GM19452 (cell line): Measurements from ENCODE around the gene SLC35A2.

Experiments used
- ATAC-seq: cut with Tn5 transposase; IDR thresholded peaks from one replicate; pipeline ENCODE4 v1.9.1; 2021; ENCODE audit not compliant: unreplicated experiment

Gene SLC35A2

DNA sequence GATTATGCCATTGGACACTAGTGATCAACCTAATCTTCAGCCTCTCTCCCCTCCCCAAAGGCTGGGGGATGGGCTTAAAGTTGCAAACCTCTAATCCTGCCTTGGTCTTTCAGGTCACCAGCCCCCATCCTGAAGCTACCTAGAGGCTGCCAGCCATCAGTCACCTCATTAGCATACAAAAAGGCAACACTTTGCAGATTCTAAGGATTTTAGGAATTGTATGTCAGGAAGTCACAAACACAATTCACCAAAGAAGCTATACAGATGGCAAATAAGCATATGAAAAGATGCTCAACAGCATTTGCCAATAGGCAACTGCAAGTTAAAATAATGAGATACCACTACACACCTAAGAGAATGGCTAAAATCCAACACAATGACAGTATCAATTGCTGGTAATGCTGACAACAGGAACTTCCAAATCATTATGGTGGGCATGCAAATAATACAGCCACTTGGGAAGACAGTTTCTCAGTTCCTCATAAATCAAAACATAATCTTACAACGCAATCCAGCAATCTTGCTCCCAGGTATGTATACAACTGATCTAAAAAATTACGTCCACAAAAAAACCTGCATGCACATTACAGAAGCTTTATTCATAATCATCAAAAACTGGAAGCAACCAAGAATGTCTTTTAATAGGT, 16.4 kb upstream of the SLC35A2 start:
- no peak for ATAC-seq

DNA sequence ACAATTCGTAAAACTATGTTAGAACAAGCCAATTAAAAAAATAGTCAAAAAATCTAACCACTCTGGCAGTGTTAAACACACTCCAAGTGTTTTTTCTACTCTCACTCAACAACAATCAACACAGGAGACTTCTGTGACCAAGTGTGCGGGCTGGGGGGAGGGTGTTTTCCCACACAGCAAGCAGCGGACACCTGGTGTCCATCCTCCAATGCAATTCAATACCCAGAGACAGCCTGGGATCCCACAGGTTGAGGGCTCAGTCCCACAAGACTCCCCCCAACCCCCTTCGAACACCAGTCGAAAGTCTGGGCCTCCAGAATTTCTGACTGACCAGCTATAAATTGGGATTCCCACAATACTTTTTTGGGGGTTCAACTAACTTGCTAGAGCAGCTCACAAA, 15.7 kb upstream of the SLC35A2 start:
- ATAC-seq = no peak

DNA sequence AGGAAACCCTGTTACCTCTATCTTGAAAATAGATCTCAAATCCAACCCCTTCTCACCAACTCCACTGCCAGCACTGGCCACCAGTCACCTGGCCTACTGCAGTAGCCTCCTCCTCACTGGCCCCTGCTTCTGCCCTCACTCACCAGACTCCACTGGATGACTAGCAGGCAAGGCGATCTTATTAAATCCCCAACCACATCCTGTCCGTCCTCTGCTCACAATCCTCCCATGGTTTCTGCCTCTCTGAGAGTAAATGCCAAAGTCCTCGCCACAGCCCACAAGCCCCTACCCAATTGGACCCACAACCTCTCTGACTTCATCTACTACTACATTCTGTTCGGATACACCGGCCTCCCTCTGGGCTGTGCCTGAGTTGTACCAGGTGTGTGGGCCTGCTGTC, 12.8 kb upstream of the SLC35A2 start:
- no peak for ATAC-seq

DNA sequence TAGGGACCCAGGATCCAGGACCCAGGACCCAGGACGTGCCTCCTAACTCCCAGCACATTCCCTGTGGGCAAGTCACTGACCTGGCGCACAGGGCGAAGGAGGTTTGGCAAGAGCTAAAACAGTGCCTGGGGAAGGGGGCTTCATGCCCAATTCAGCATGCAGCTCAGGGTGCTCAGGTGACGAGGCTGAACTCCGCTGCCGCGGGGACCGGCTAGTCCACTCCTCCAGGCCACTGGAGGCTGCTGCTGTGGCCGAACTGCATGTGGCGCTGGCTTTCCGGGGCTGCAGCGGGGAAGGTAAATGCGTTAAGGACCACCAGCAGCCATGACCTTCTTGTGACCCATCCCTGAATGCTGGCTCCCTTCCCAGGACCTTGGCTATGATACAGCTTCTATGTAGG, 12.3 kb upstream of the SLC35A2 start:
- ATAC-seq = no peak

DNA sequence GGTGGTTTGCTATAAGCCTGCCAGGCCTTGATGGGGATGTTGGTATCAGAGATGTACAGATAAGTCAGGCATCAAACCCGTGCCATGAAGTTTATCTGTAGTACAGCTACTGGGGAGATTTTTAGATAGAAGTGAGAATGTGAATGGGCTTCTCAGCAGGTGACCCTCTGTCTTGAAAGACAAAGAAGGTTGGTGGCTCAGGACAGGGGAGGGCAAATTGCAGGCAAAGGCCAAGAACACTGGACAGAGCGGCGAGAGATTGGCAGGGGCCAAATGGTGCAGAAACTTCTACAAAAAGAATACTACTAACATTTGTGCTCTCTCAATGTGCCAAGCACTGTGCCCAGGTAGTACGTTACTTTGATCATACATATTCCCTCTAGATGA, 9.3 kb upstream of the SLC35A2 start:
- ATAC-seq = no peak

DNA sequence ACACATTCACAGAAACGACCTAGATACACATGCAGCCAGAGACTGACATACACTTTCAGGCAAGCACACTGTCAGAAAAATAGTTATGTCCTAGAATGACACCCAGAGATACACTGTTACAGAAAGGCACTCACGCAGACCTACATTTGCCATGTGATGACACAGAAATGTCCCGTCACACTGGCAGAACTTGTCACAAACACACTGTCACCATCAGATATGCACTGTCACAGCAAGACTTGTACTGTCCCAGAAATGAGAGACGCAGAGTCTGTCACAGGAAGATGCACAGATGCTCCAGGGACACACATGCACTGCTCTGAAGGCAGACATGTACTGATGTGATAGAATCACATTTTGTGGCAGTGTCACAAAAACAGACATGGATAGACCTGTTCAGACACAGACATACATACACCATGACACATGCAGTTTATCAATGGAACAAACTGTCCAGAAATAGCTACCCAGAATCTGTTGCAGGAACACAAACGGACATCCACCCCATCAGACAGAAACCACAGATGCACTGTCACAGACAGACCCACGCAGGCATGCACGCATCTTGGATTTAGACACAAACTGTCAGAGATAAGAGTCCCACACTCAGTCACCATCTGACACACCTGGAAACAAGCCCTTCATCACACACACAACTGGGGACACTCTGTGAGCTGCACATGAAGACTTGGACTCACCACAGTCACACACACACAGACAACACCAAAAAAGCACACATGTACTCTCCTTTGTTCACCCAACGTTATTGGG, 8.7 kb upstream of the SLC35A2 start:
- ATAC-seq = no peak

DNA sequence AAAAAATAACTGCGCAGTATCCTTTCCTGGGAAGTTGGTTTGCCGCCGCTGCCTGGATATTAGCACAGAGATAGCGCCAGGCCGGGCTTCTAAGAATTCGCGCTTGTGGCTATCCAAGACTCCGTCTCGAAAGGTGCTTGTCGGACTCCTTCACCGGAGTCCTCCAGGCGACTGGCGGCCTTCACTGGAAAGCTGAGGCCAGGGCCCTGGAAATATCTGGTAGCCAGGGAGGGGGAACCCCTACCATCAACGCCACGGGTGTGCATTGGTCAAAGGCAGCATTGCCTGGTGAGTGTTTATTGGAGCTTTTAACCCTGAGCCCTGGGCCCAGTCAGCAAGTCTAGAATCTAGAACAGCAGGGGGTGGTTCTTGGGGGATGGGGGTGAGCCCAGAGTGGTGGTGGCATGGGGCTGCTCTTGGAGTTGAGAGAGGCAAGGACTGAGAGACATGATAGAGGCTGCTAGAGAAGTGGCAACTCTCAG, 8.0 kb upstream of the SLC35A2 start:
- no peak for ATAC-seq

DNA sequence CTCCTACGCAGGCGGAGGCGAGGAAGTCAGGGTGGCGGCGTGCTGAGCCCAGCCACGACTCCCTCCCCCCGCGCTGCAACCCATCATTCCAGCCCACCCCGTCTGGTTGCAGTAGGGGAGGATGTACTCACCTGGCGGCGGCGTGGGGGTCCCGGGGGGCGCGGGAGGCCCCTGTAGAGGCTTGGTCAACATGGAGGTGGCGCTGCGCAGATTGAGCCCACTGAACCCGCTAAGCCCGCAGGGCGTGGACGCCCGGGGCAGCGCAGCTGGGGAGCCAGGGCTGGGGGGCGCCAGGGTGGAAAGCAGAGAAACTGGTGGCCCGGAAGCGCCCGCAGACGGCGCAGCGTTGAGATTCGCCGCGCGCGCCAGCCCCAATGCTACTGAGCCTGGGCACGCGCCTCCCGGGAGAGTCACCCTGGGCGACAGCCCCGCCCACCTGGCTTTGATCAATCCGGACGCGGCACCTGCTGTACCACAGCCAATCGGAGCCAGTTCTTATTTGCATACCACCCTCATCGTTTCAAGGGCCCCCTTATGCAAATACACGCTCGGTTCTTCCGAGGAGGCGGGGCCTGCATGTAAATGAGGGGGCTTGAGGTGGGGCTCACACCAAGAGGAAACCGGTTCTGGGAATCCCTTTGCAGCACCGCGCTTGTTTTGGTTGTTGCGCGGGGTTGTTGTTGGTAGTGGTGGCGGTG, 7.3 kb upstream of the SLC35A2 start, which contains the start of gene PIM2:
Gene PIM2, minus strand, starts transcription at position 382 of the 698 bp plus-strand sequence. Its CDS starts 190 bp downstream, at position 192.
- ATAC-seq = peak; percentile 68

DNA sequence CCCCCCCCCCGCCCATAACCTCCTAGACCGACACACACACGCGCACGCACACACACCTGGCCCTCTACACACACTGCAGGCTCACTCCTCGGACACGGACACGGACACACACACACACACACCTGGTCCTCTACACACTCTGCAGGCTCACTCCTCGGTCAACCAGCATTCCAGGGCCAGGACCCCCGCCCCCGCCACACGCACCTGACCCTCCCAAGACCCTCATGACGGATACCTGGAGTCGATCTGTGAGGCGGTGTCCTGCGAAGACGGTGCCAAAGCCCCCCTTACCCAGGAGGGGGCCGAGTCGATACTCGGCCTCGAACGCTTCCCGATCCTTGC, 6.8 kb upstream of the SLC35A2 start:
- ATAC-seq = no peak

DNA sequence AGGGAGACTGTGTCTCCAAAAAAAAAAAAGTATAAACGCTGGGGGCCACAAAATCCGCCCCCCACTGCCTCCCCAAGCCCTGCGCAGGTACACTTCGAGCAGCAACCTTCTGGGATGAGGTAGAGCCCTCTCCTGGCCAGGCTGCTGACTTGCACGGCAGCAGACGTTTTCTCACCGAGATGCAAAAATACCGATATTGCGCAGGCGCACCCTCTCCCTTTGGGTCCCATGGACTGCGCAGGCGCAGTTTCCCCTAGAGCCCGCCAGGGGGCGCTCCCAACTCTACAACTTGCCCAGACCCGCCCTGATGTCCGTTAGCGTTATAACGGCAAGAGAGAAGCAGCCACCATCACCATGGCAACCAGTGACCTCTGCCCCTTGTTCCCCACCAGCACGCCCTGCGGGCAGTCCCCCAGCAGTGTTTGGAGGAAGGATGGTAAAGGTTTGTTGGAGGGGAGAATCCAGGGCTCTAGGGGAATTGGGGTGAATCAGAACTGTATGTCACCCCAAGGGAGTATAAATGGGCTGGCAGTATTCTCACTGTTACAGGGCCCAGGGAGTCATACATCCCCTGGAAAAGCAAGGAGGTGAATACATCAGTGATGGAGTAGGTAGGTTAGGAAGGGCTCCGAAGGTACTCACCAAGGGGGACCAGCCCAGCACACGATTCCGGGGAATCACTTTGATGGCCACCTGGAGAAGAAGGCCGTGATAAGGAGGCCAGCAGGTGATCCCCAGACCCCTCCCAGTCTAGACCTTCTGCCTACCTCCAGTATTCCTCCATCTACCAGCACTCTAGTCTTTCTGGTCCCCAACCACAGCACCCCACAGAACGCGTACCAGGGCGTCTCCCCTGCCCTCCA, 5.9 kb upstream of the SLC35A2 start:
- ATAC-seq = peak; percentile 46

DNA sequence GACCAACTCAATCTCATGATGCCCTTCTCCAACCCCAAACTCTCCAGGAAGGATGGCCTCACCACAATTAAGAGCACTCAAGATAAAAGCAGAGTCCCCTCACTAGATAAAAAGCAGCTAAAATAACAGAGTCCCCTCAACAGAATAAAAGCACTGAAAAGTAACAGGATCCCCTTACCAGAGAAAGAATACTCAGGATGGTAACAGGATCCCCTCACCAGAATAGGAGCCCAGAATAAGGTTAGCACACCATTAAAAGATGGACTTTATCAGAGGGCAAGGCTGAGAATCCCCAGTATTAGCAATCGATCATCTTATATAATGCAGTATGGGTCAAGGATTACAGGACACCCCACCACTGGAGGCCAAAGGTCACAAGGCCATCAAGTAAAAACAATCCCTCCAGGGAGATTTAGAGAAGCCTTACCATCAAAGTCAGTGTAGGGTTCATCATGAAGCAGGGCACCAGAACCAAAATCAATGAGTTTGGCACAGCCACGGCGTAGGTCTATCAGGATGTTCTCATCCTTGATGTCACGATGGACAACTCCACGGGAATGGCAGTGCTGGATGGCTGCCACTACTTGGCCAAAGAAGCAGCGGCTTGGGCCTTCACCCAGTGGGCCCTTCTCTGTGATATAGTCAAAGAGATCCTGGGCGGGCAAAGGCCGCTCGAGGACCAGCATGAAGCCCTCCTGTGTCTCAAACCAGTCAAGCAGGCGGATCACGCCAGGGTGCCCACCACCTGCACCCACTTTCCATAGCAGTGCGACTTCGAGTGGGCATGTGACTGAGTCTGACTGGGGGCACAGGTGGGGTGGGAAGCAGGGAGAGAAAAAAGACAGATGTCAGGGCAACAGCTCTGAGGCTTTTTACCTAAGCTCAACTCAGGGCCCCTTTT, 3.4 kb upstream of the SLC35A2 start:
- no peak for ATAC-seq

DNA sequence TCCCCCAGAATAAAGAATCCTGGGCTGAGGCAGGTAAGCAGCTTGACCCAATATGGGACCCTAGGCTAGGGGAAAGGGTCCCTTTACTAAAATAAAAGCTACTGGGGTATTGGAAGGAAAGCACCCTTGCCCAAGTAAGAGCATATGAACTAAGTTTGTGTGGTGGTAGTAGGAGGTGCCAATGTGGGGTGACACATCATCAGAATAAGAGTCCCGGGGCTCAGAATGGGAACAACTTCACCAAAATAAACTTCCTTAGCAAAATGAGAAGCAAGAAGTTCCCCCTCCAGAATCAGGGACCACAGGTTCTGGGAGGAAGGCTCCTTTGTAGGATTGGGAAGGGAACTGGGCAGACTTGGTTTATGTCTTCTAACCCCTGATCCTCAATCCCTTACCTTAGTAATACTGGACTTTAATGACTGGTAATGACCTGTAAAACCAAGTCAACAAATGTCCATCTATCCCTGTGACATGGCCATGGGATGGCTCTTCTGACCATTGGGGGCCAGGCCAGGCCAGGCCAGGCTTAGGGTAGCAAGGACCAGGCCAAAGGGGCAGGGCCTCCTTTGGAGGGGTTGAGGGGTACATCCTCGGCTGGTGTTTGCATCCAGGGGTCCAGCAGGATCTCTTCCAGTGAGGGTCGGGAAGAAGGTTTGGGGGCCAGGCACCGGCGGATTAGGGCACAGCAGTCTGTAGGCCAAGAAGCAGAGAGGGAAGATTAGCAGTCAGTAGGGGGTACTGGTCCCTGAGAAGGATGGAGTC, 2.3 kb upstream of the SLC35A2 start:
- no peak for ATAC-seq

DNA sequence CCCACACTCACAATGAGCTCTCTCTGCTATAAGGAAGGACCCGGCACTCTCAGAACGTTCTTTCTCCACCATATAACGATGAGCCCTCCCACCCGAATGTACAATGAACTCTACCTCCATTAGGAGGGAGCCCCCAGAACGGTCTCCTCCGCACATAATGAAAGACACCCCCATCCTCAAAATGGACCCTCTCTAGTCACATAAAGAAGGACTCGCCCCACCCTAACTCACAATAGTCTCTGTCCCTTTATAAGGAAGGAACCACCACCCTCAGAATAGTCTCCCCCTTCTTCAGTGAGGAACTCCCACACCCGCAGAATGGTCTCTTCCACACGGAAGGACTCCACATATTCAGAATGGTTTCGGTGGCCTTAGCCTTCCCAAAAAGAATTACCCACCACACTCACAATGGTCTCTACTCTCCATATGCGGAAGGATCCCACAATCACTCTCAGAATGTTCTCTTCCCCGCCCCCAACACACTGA, 477 bp downstream of the SLC35A2 start:
- ATAC-seq = no peak

DNA sequence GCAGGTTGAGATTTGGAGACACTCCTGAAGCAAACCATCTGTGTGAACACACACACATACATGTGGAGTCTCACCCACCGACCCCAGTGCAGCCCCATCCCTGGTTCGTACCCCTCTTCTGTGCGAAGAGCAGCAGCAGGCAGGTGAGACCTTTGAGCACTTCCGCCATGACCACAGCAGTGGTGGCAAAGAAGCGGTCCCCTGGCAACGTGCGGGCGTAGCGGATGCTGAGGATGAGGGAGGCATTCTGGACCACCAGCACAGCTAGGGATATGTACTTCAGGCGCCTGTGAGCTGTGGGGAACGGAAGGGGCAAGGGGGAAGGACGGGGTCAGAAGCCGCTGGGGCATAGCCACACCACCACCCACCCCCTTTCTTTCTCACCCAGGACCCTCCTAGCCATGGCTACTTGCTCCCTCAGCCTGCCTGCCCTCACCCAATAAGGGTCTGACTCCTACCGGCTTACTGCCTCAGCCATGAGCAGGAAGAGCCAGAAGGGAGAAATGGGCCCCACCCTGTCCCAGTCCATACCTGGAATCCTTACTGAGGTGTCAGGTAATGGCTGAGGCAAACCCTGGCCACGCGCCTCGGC, 1.6 kb downstream of the SLC35A2 start:
- no peak for ATAC-seq

DNA sequence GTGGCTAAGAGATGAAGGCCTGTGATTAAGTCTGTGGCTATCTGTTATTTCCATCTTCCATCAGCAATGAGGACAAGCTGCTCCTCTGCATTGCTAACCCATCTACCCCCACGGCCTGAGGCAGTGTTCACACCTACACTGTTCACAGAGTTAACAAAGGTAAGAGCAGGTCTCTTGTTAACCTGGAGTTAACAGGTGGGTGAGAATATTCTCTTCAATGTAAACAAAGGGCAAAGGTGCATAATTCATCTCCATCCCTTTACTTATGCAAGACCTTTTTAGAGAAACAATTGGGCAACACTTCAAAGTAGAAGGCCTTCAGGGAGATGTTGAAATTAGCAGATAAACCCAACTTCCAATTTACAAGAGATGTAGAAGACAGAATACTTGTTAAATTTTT, 2.8 kb downstream of the SLC35A2 start:
- no peak for ATAC-seq

DNA sequence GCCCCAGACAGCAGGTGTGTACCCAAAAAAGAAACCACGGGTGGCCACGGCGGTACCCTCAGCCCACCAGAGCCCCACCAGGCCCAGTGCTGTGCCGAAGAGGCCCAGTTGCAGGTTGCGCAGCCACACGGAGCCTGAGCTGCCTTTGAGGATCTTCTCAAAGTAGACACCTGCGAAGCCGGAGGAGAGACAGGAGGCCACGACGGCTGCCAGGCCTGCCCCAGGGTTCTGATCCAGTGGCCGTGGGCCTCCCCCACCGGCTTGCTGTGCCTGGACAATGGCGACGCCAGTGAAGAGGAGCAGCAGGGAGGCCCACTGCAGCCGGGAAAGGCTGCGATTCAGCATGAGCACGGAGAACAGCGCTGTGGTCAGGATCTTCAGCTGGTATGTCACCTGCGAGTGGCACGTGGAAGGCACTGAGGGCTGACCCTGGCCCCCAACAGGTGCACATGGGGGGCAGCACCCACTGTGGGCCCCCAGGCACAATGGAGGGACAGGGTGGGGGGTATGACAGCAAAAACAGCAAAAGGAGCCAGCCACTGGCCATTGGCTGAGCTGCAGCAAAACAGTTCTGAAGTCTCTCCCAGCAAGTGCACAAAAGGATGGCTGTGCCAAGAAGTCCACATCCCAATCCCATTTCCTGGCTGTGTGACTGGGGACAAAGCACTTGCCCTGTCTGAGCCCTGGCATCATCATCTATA, 6.2 kb downstream of the SLC35A2 start:
- no peak for ATAC-seq

DNA sequence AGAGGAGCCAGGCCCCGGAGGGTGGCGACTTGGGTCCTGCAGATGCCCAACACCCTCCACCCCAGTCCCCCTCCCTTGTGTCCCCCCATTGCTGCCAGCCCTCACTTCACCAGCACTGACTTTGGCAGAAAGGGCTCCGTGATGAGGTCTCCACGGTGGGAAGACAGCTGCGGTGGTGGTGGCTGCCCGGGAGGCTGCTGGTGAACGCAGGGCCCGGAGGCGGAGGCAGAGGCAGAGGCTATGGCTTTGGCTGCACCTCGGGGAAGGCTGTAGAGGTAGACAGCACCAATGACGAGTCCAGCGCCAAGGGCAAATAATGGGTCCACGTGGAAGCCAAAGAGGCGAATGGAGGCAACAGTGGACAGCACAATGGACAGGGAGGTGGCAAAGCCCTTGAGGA, 6.8 kb downstream of the SLC35A2 start:
- no peak for ATAC-seq

DNA sequence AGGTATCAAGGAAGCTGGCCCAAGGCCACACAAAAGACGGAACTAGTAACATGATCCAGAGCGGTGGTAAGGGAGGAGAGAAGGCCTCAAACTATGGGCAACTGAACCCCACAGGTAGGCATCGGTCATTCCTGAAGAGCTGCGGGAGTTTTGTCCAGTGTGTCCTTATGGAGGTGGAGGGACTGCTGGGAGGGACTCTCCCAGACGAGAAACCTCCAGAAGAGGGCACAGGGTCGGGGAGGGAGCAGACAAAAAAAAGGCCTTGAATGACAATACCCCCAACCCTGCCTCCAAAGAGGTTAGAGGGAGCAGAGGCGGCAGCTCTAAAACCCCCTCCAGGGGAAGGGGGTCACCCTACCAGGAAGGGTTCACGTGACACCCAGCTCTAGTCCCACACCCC, 7.3 kb downstream of the SLC35A2 start:
- ATAC-seq = no peak
